Endothelial cell of umbilical vein (primary cell): ENCODE measurements around the gene BBX. TPM values are rescaled to one million over a fixed set of nuclear protein-coding genes. Genes with fewer than 3 reads are reported as not detected.

ENCODE experiments used
- BruUV-seq: library from RNA; stranded (reverse); fragments of 400-500 nt; replicated peaks from 2 replicates; lab custom pipeline; 2021; lab: Mats Ljungman, UMichigan
- CTCF ChIA-PET: fragments of 300-600, 350-600 bp; sonication (Branson Sonifier 250); formaldehyde crosslinking; loops from one replicate; lab custom pipeline; 2021; ENCODE audit warnings: antibody characterized with exemption, inconsistent platforms; lab: Charles Lee
- POLR2A ChIA-PET: fragments of 300-600, 350-600 bp; sonication (Branson Sonifier 250); formaldehyde crosslinking; loops from one replicate; lab custom pipeline; 2021; ENCODE audit warnings: antibody characterized with exemption, inconsistent platforms; lab: Charles Lee
- DNase-seq: peaks from one replicate; pipeline ENCODE4 v3.0.0-alpha.2; 2011; ENCODE audit warnings: low read depth, low spot score
- FAIRE-seq: peaks from 2 replicates; lab custom pipeline; 2011; peaks lifted over from hg19 to GRCh38; lab: Jason Lieb, UNC
- H2AFZ ChIP-seq: 2 replicates; pipeline ENCODE4 v1.6.0; 2012; ENCODE audit warnings: low read depth, low read length, control low read depth, inconsistent platforms
- H3K27ac ChIP-seq: 2 replicates; pipeline ENCODE4 v1.5.1; 2011; ENCODE audit warnings: low read depth, mild to moderate bottlenecking, control low read depth, low read length, moderate library complexity; ENCODE audit not compliant: insufficient read depth
- H3K27me3 ChIP-seq, 2 experiments: 2 replicates each; pipeline versions ENCODE4 v1.6.0 to v1.6.1; 2011; ENCODE audit warnings: low read length in 2 of 2, mixed read lengths in 1 of 2; ENCODE audit not compliant: control insufficient read depth in 2 of 2, insufficient read depth in 2 of 2
- H3K36me3 ChIP-seq, 2 experiments: 2 replicates in 1 of 2; 3 replicates in 1 of 2; pipeline ENCODE4 v1.5.1; 2011; ENCODE audit warnings: low read length in 2 of 2, mild to moderate bottlenecking in 1 of 2, moderate library complexity in 1 of 2; ENCODE audit not compliant: control insufficient read depth in 2 of 2, insufficient read depth in 2 of 2; ENCODE audit errors: extremely low read depth in 1 of 2
- H3K4me1 ChIP-seq: 3 replicates; pipeline ENCODE4 v1.5.1; 2011; ENCODE audit warnings: mild to moderate bottlenecking, low read length; ENCODE audit not compliant: control insufficient read depth, insufficient read depth; ENCODE audit errors: extremely low read depth
- H3K4me2 ChIP-seq: 2 replicates; pipeline ENCODE4 v1.6.1; 2011; ENCODE audit warnings: low read length, control low read depth, mixed read lengths; ENCODE audit not compliant: insufficient read depth
- H3K4me3 ChIP-seq, 3 experiments: fragments of 200-600 bp in 1 of 3; sonication (generic), shearing (Covaris generic) in 1 of 3; replicated peaks in 1 of 3; 2 replicates each; pipeline ENCODE4 v1.5.1; 2011 to 2016; ENCODE audit warnings: control low read depth in 3 of 3, low read length in 3 of 3, mild to moderate bottlenecking in 2 of 3, inconsistent platforms in 1 of 3, low read depth in 1 of 3, moderate library complexity in 1 of 3; ENCODE audit not compliant: insufficient read depth in 1 of 3
- H3K79me2 ChIP-seq: 2 replicates; pipeline ENCODE4 v1.6.0; 2012; ENCODE audit warnings: low read length, inconsistent platforms; ENCODE audit not compliant: control insufficient read depth, insufficient read depth
- H3K9ac ChIP-seq: replicated peaks from 2 replicates; pipeline ENCODE3; 2011; ENCODE audit warnings: low read length, control low read depth; ENCODE audit not compliant: insufficient read depth; ENCODE audit errors: extremely low read depth
- H3K9me1 ChIP-seq: replicated peaks from 3 replicates; pipeline ENCODE4 v1.6.0; 2011; ENCODE audit warnings: mild to moderate bottlenecking, low read length; ENCODE audit not compliant: control insufficient read depth, insufficient read depth; ENCODE audit errors: extremely low read depth
- H3K9me3 ChIP-seq: replicated peaks from 2 replicates; pipeline ENCODE4 v1.5.1; 2012; ENCODE audit warnings: low read length, inconsistent platforms; ENCODE audit not compliant: control insufficient read depth, insufficient read depth
- H4K20me1 ChIP-seq: replicated peaks from 2 replicates; pipeline ENCODE3; 2011; ENCODE audit warnings: mild to moderate bottlenecking, low read length; ENCODE audit not compliant: control insufficient read depth, insufficient read depth; ENCODE audit errors: extremely low read depth
- EZH2 ChIP-seq: IDR thresholded peaks from 2 replicates; pipeline ENCODE4 v1.6.1; 2012; ENCODE audit warnings: borderline replicate concordance, low read depth, mild to moderate bottlenecking, moderate library complexity, low read length, inconsistent platforms; ENCODE audit not compliant: severe bottlenecking
- FOS ChIP-seq: IDR thresholded peaks from 2 replicates; pipeline ENCODE4 v1.6.1; 2011; ENCODE audit warnings: mild to moderate bottlenecking, low read length, moderate library complexity, borderline replicate concordance; ENCODE audit not compliant: insufficient read depth
- GATA2 ChIP-seq: IDR thresholded peaks from 2 replicates; pipeline ENCODE4 v1.7.0; 2011; ENCODE audit warnings: low read depth, mild to moderate bottlenecking, moderate library complexity, mixed read lengths, low read length; ENCODE audit not compliant: insufficient read length, insufficient read depth
- JUN ChIP-seq: IDR thresholded peaks from 2 replicates; pipeline ENCODE4 v1.6.1; 2011; ENCODE audit warnings: borderline replicate concordance, low read depth; ENCODE audit not compliant: insufficient read length, insufficient read depth
- MYC ChIP-seq: IDR thresholded peaks from one replicate; pipeline ENCODE4 v1.6.1; 2011; ENCODE audit warnings: mild to moderate bottlenecking, low read depth, low read length
- POLR2A ChIP-seq: IDR thresholded peaks from 2 replicates; pipeline ENCODE4 v1.6.1; 2012; ENCODE audit warnings: low read depth, mild to moderate bottlenecking, control low read depth, low read length
- POLR2AphosphoS5 ChIP-seq: IDR thresholded peaks from 2 replicates; pipeline ENCODE4 v1.6.1; 2012; ENCODE audit warnings: low read depth, mild to moderate bottlenecking, control low read depth, low read length, moderate library complexity; ENCODE audit not compliant: insufficient read depth
- dilution Hi-C: fragments of 300-500 bp; cut with MboI; formaldehyde crosslinking; loops from one replicate; pipeline ENCODE4 v1.15.0; 2019; ENCODE audit warnings: low sequenced_read_pairs; ENCODE audit not compliant: extremely low pct_ligation_motif_present
- intact Hi-C: fragments of 100-400 bp; cut with micrococcal nuclease; formaldehyde crosslinking; loops from one replicate; pipeline ENCODE4 v1.10.0; 2022
- polyA plus RNA-seq, 4 experiments: library from polyadenylated mRNA; depleted of rRNA in 3 of 4; stranded (reverse) in 3 of 4; unstranded in 1 of 4; fragments of >200 nt; gene quantifications; 2 replicates each; pipeline versions ENCODE4 v1.2.1 to v1.2.3, GENCODE V29; 2011 to 2012; ENCODE audit warnings: missing spikeins in 1 of 4
- total RNA-seq: library from RNA; stranded (reverse); gene quantifications from 2 replicates; pipeline ENCODE4 v1.2.3, GENCODE V29; 2021
- TF ChIP-seq, protein P1 (sequence below): IDR thresholded peaks from 2 replicates; pipeline ENCODE4 v1.6.1; 2011; ENCODE audit not compliant: insufficient read depth, insufficient read length

Gene BBX
- total and polyA plus RNA-seq, 2 donors (not counting 3 experiments of a cell fraction or from before 2014, with no cell fraction given) = 21.4 to 43.4 TPM

DNA sequence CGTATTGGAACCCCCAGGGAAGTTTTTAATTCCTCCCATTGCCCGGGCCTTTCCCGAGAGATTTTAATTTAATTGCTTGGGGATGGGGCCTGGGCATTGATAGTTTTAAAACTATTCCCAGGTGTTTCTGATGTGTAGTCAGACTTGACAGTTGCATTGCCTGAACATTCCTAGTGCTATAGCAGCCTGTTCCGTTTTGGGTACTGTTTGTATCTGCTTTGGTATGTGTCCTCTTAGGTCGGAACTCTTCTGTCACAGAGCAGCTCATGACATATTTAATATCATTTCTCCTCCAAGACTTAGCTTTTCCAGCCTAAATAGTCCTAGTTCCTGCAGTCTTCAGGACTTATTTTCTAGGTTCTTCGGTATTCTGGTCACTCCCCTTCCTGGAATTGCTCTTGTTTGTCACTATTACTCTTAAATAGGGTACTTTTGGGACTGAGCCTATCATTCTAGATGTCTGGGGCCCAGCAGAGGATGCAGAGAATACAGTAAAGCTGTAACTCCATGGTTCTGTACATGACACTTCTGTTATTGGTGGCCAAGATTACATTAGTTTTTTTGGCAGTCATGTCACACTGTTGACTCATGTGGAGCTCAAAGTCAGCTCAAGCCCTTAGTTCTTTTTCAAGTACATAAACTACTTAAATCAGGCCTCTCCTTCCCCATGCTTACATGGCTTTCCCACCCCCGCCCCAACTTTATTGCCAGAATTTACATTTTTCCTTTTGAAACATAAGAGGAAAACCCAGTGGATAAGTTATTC lies 81.5 kb downstream of the BBX start:
- CTCF ChIA-PET = interaction anchor here (1.3 kb wide), 1 partner anchor 25 kb away, joined by 5 read pairs; no protein-coding TSS in a partner anchor
- Histone ChIP-seq H2AFZ (no peak overlapping the region), H3K27ac (no peak overlapping the region), H3K4me2 (no peak overlapping the region), H3K9ac (no peak overlapping the region), H3K27me3 (no peaks in the 10 kb centered on the region), H3K79me2 (peaks cover 4% of the 10 kb centered on the region), H3K36me3 (no peaks in the 10 kb centered on the region), H3K9me1 (no peaks in the 10 kb centered on the region), H3K9me3 (no peaks in the 10 kb centered on the region), H4K20me1 (no peaks in the 10 kb centered on the region), H3K4me1 (peaks cover 13% of the 10 kb centered on the region), H3K4me3 (no peak overlapping the region)
- BruUV-seq = no TSS peak
- FAIRE-seq = no peak
- DNase-seq = no peak
- intact Hi-C loops = no loop called here
- POLR2A ChIA-PET = no interaction called here
- TF ChIP-seq GATA2 = no peak
- TF ChIP-seq POLR2AphosphoS5 = no peak
- TF ChIP-seq EZH2 = no peak
- no peak for TF ChIP-seq FOS
- no peak for TF ChIP-seq JUN
- TF ChIP-seq, protein P1, sequence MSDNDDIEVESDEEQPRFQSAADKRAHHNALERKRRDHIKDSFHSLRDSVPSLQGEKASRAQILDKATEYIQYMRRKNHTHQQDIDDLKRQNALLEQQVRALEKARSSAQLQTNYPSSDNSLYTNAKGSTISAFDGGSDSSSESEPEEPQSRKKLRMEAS = no peak
- no peak for TF ChIP-seq POLR2A
- TF ChIP-seq MYC = no peak
- dilution Hi-C loops = no loop called here
